ENCODE data around the gene NOD1.

GRCh38 chr7:30379131-30379530 lies 99.5 kb downstream of the NOD1 start:
- TF ChIP-seq POLR2AphosphoS5 (IDR thresholded peaks at IDR 0.05; ENCODE audit: low read depth, low read length) = no peak
- no peak for TF ChIP-seq ZHX1 (CRISPR knock-in tag; IDR thresholded peaks at IDR 0.05; ENCODE audit: low read depth)
- no peak for TF ChIP-seq MYNN (CRISPR knock-in tag; IDR thresholded peaks at IDR 0.05; ENCODE audit: low read depth)
- TF ChIP-seq HMGA1 (CRISPR knock-in tag; conservative IDR thresholded peaks at IDR 0.05) = no peak
- TF ChIP-seq ERF (CRISPR knock-in tag; IDR thresholded peaks at IDR 0.05) = no peak
- TF ChIP-seq SRY (CRISPR knock-in tag; IDR thresholded peaks at IDR 0.05) = no peak
- no peak for TF ChIP-seq TAF1 (CRISPR knock-in tag; IDR thresholded peaks at IDR 0.05)
- TF ChIP-seq HOXA7 (CRISPR knock-in tag; IDR thresholded peaks at IDR 0.05) = no peak
- TF ChIP-seq BCLAF1 (IDR thresholded peaks at IDR 0.05) = no peak

Data from HepG2 (cell line).